Measurements from ENCODE around the gene CT45A9.
"Not testable (repeated sequence)": the region's sequence is repeated elsewhere in the genome, so short reads cannot be mapped to it uniquely, and the experiment has no call there.

The CT45A9 gene

DNA sequence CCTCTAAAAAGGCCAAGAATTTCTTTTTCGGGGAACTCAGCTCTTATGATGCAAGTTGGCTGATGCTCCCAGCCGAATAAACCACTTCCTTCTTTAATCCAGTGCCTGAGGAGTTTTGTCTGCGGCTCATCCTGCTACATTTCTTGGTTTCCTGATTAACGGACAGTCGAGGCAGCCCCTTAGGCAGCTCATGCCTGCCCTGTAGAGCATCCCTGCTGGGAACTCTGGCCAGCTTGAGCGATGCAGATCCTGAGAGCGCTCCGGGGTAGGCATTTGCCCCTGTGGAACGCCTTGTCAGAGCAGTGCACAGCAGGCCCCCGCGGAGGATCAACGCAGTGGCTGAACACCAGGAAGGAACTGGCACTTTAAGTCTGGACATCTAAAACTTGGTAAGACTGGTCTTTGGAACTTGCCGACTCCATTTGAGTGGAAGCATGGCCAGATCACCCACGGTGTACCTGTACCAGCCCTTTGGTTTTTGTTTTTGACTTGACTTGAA is 18.5 kb upstream of the CT45A9 start:
- no peaks in the 10 kb centered on the region for H3K27me3 ChIP-seq
- no peaks in the 10 kb centered on the region for H3K9me3 ChIP-seq
- TF ChIP-seq, protein P1, sequence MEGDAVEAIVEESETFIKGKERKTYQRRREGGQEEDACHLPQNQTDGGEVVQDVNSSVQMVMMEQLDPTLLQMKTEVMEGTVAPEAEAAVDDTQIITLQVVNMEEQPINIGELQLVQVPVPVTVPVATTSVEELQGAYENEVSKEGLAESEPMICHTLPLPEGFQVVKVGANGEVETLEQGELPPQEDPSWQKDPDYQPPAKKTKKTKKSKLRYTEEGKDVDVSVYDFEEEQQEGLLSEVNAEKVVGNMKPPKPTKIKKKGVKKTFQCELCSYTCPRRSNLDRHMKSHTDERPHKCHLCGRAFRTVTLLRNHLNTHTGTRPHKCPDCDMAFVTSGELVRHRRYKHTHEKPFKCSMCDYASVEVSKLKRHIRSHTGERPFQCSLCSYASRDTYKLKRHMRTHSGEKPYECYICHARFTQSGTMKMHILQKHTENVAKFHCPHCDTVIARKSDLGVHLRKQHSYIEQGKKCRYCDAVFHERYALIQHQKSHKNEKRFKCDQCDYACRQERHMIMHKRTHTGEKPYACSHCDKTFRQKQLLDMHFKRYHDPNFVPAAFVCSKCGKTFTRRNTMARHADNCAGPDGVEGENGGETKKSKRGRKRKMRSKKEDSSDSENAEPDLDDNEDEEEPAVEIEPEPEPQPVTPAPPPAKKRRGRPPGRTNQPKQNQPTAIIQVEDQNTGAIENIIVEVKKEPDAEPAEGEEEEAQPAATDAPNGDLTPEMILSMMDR (IDR thresholded peaks at IDR 0.05) = no peak
- H3K27ac ChIP-seq = no peak overlapping the region
- H3K4me1 ChIP-seq (ENCODE audit: control insufficient read depth in 1 of 2, insufficient read depth in 1 of 2, low read depth in 1 of 2, low read length in 1 of 2) = no peaks in the 10 kb centered on the region
- no peaks in the 10 kb centered on the region for H3K36me3 ChIP-seq
- H3K4me3 ChIP-seq (ENCODE audit: low read depth in 1 of 2, low read length in 1 of 2) = no peak overlapping the region

DNA sequence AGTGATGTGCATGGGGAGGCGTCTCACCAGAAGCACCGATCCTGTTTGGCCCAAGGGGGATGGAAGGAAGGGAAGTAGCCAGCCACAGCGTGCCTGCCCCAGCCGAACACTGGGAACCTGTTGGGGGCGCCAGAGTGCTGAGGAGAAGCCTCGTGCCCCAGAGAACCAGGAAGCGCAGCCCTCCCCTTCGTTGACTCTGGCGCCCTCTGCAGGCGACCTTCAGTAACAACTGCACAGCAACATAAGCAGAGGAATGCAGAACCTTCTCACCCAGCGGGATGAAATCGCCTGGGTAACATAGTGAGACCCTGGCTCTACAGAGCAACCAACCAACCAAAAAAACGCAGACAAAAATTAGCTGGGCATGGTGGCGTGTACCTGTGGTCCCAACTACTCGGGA is 17.4 kb upstream of the CT45A9 start:
- not testable (repeated sequence) for H3K4me1 ChIP-seq (ENCODE audit: control insufficient read depth in 1 of 2, insufficient read depth in 1 of 2, low read depth in 1 of 2, low read length in 1 of 2); H3K9me3 ChIP-seq; H3K36me3 ChIP-seq; H3K4me3 ChIP-seq (ENCODE audit: low read depth in 1 of 2, low read length in 1 of 2); H3K27me3 ChIP-seq; H3K27ac ChIP-seq

DNA sequence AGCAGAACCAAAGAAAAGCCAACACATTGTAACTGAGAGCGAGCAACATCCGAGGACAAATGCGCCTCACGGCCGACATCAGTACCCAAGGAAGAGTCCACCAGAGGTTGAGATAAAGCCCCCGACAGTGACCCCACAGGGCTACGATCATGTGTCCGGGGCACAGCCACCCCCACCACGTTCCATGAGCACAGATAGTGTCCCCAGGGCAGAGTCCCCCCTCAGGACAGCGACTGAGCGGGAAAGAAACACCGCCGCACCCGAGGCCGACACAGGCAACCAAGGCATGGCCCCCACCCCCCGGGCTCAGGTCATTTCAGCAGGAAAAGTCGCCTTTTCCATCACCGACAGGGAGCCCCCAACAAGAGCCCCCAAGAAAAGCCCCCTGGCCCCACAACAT is 16.6 kb upstream of the CT45A9 start:
- H3K4me1 ChIP-seq (ENCODE audit: control insufficient read depth in 1 of 2, insufficient read depth in 1 of 2, low read depth in 1 of 2, low read length in 1 of 2); H3K36me3 ChIP-seq; H3K27ac ChIP-seq; H3K9me3 ChIP-seq; H3K4me3 ChIP-seq (ENCODE audit: low read depth in 1 of 2, low read length in 1 of 2); H3K27me3 ChIP-seq: not testable (repeated sequence)

DNA sequence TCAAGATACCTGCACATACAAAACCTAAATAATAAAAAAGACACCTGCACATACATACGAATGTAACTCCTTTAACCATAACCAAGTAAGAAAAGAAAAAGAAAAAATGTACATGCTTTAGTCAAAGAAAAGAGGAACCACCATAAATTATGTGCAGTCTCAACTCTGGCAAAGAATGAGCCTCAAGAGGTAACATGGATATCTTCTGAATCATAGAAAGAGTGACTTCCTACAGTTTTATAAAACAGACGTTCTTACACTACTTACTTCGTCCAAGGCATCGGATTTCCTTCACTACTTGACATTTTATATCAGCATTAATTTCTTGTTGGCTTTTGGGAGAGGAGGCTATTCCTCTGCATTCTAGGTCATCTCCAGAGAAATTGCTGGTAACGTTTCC is 11.1 kb upstream of the CT45A9 start:
- not testable (repeated sequence) for H3K27ac ChIP-seq; H3K4me1 ChIP-seq (ENCODE audit: control insufficient read depth in 1 of 2, insufficient read depth in 1 of 2, low read depth in 1 of 2, low read length in 1 of 2); H3K36me3 ChIP-seq; H3K27me3 ChIP-seq; H3K4me3 ChIP-seq (ENCODE audit: low read depth in 1 of 2, low read length in 1 of 2); H3K9me3 ChIP-seq

DNA sequence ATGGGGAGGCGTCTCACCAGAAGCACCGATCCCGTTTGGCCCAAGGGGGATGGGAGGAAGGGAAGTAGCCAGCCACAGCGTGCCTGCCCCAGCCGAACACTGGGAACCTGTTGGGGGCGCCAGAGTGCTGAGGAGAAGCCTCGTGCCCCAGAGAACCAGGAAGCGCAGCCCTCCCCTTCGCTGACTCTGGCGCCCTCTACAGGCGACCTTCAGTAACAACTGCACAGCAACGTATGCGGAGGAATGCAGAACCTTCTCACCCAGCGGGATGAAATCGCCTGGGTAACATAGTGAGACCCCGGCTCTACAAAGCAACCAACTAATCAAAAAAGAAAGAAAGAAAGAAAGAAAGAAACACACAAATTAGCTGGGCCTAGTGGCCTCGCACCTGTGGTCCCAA is 17.2 kb downstream of the CT45A9 start, which contains the start of gene CT45A8:
Gene CT45A8, minus strand, starts transcription at position 101 of the 400 bp plus-strand sequence. CDS start 3,755 bp downstream, outside the sequence.
- H3K4me3 ChIP-seq (ENCODE audit: low read depth in 1 of 2, low read length in 1 of 2) = not testable (repeated sequence)

DNA sequence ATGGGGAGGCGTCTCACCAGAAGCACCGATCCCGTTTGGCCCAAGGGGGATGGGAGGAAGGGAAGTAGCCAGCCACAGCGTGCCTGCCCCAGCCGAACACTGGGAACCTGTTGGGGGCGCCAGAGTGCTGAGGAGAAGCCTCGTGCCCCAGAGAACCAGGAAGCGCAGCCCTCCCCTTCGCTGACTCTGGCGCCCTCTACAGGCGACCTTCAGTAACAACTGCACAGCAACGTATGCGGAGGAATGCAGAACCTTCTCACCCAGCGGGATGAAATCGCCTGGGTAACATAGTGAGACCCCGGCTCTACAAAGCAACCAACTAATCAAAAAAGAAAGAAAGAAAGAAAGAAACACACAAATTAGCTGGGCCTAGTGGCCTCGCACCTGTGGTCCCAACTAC is 34.4 kb downstream of the CT45A9 start, which contains the start of gene CT45A7:
Gene CT45A7, minus strand, starts transcription at position 101 of the 400 bp plus-strand sequence. CDS start 3,747 bp downstream, outside the sequence.
- H3K27me3 ChIP-seq; H3K27ac ChIP-seq; H3K36me3 ChIP-seq; H3K4me3 ChIP-seq (ENCODE audit: low read depth in 1 of 2, low read length in 1 of 2); H3K9me3 ChIP-seq; H3K4me1 ChIP-seq (ENCODE audit: control insufficient read depth in 1 of 2, insufficient read depth in 1 of 2, low read depth in 1 of 2, low read length in 1 of 2): not testable (repeated sequence)

More for the DNA sequence above, 17.2 kb downstream of the CT45A9 start, which contains the start of gene CT45A8:
- H3K9me3 ChIP-seq; H3K36me3 ChIP-seq; H3K27ac ChIP-seq; H3K27me3 ChIP-seq; H3K4me1 ChIP-seq (ENCODE audit: control insufficient read depth in 1 of 2, insufficient read depth in 1 of 2, low read depth in 1 of 2, low read length in 1 of 2): not testable (repeated sequence)

DNA sequence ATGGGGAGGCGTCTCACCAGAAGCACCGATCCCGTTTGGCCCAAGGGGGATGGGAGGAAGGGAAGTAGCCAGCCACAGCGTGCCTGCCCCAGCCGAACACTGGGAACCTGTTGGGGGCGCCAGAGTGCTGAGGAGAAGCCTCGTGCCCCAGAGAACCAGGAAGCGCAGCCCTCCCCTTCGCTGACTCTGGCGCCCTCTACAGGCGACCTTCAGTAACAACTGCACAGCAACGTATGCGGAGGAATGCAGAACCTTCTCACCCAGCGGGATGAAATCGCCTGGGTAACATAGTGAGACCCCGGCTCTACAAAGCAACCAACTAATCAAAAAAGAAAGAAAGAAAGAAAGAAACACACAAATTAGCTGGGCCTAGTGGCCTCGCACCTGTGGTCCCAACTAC is 51.7 kb downstream of the CT45A9 start, which contains the start of gene CT45A2:
Gene CT45A2, minus strand, starts transcription at position 101 of the 400 bp plus-strand sequence. CDS start 3,747 bp downstream, outside the sequence.
- not testable (repeated sequence) for H3K4me1 ChIP-seq (ENCODE audit: control insufficient read depth in 1 of 2, insufficient read depth in 1 of 2, low read depth in 1 of 2, low read length in 1 of 2); H3K9me3 ChIP-seq; H3K27me3 ChIP-seq; H3K4me3 ChIP-seq (ENCODE audit: low read depth in 1 of 2, low read length in 1 of 2); H3K27ac ChIP-seq; H3K36me3 ChIP-seq
